D721Med (cell line): ENCODE data around the gene SCG2.

Experiments
- DNase-seq: peaks from one replicate; pipeline ENCODE4 v3.0.0; 2011; ENCODE audit warnings: low spot score; ENCODE audit not compliant: insufficient read length
- FAIRE-seq: peaks from 2 replicates; lab custom pipeline; 2011; peaks lifted over from hg19 to GRCh38; lab: Jason Lieb, UNC
- CTCF ChIP-seq: IDR thresholded peaks from 2 replicates; pipeline ENCODE4 v1.5.1; 2012; ENCODE audit warnings: mild to moderate bottlenecking, control low read depth; ENCODE audit not compliant: insufficient read depth; ENCODE audit errors: missing control alignments

Gene SCG2

GRCh38 chr2:223625652-223626051 lies 23.5 kb upstream of the SCG2 start:
- TF ChIP-seq CTCF, result no peak
- DNase-seq, result no peak
- no peak for FAIRE-seq

- FAIRE-seq (no peak), DNase-seq (no peak)
- no peak for TF ChIP-seq CTCF
Measured at GRCh38 chr2:223621901-223622300, 19.7 kb upstream of the SCG2 start.

GRCh38 chr2:223619486-223620129 lies 17.4 kb upstream of the SCG2 start:
- no peak for TF ChIP-seq CTCF
- FAIRE-seq (no peak), DNase-seq (no peak)

GRCh38 chr2:223618172-223619035 lies 16.2 kb upstream of the SCG2 start:
- no peak for FAIRE-seq
- no peak for DNase-seq
- TF ChIP-seq CTCF, result peak; percentile 9

- FAIRE-seq (no peak), DNase-seq (no peak)
- no peak for TF ChIP-seq CTCF
Measured at GRCh38 chr2:223614534-223614933, 12.4 kb upstream of the SCG2 start.

GRCh38 chr2:223613017-223613950 lies 11.1 kb upstream of the SCG2 start:
- no peak for TF ChIP-seq CTCF
- no peak for DNase-seq
- no peak for FAIRE-seq
